Endothelial cell (in vitro differentiated cells): ENCODE results near the gene MBLAC2. TPM values are rescaled to one million over a fixed set of nuclear protein-coding genes. Genes with fewer than 3 reads are reported as not detected.
A peak's percentile ranks its signal among the peaks of the same experiment; 100 is the strongest.

Experiments
- DNase-seq: peaks from one replicate; pipeline ENCODE4 v3.0.0; 2021; ENCODE audit warnings: low spot score
- H3K27ac Mint-ChIP-seq: one replicate; pipeline ENCODE4 v1.8.0; 2021; ENCODE audit warnings: mixed read lengths, inconsistent platforms; ENCODE audit not compliant: unreplicated experiment
- H3K27me3 Mint-ChIP-seq: one replicate; pipeline ENCODE4 v1.8.0; 2021; ENCODE audit warnings: mild to moderate bottlenecking, moderate library complexity, mixed read lengths, inconsistent platforms; ENCODE audit not compliant: unreplicated experiment
- H3K36me3 Mint-ChIP-seq: one replicate; pipeline ENCODE4 v1.8.0; 2021; ENCODE audit warnings: mild to moderate bottlenecking, low read depth, mixed read lengths, inconsistent platforms; ENCODE audit not compliant: unreplicated experiment
- H3K4me1 Mint-ChIP-seq: one replicate; pipeline ENCODE4 v1.8.0; 2021; ENCODE audit warnings: mild to moderate bottlenecking, mixed read lengths, inconsistent platforms; ENCODE audit not compliant: unreplicated experiment
- H3K4me3 Mint-ChIP-seq: one replicate; pipeline ENCODE4 v1.8.0; 2021; ENCODE audit warnings: mild to moderate bottlenecking, mixed read lengths, inconsistent platforms; ENCODE audit not compliant: unreplicated experiment
- H3K9me3 Mint-ChIP-seq: one replicate; pipeline ENCODE4 v1.8.0; 2021; ENCODE audit warnings: mixed read lengths, inconsistent platforms; ENCODE audit not compliant: unreplicated experiment
- CTCF ChIP-seq: fragments of 200-600 bp; sonication (generic); IDR thresholded peaks from one replicate; pipeline ENCODE4 v1.5.0; 2021; ENCODE audit warnings: antibody characterized with exemption; ENCODE audit not compliant: unreplicated experiment
- total RNA-seq: library from RNA; stranded (reverse); fragmentation: NEBNext Ultra II Directional; extraction: Animal tissue kit (Norgen Biotek cat#: 25700); gene quantifications from one replicate; pipeline ENCODE4 v1.2.1, GENCODE V29; 2021; ENCODE audit not compliant: unreplicated experiment

Gene MBLAC2
- total RNA-seq, 1 donor from 2014 or later, result 3.8 TPM

DNA sequence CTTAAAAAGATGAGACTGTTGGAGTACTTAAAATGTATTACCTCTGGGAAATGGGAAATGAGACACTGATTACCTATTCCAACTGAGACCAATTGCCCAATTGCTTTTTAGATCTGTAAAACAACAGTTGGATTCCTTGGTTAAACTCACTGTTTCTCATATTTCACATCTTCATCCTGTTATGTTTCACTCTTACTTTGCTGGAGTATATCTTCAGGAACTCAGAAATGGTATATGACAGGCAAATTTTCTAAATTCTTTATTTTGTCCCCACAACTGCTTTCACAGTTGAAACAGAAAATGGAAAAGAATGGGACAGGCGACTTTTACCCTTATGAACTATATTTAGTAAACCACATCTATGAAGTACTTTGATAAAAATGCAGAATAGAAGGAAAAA, 56.4 kb downstream of the MBLAC2 start:
- no peaks in the 10 kb centered on the region for H3K27me3 Mint-ChIP-seq
- H3K9me3 Mint-ChIP-seq, result no peaks in the 10 kb centered on the region
- H3K4me1 Mint-ChIP-seq, result no peaks in the 10 kb centered on the region
- H3K27ac Mint-ChIP-seq, result no peak overlapping the region
- no peak for TF ChIP-seq CTCF
- no peak overlapping the region for H3K4me3 Mint-ChIP-seq
- no peaks in the 10 kb centered on the region for H3K36me3 Mint-ChIP-seq
- DNase-seq, result no peak

DNA sequence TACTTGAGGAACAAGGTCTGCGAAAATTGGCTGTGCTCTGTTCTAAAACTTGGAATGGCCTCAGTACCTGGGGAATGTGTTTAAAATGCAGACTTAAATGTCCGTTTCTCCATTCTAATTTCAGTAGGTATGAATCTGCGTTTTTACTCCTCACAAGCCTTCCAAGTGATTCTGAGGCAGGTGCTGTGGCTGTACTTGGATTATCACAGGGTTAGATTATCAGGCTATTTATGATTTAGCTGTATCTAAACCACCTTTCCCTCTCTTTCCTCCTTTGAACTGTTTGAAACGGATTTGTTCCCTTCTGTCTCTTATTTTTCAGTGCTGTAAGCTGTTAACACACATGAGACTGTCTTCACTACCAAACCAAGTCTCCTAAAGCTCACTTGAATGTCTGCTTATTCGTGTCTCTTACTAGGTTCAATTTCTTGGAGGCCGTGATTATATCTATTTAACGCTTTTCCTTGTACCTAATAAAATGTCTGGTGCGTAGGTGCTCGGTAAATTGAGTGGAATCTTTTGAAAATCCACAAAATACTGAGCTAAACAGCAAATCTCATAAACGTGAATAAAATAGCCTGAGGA, 64.3 kb downstream of the MBLAC2 start:
- H3K4me1 Mint-ChIP-seq, result no peaks in the 10 kb centered on the region
- DNase-seq, result no peak
- H3K27me3 Mint-ChIP-seq, result no peaks in the 10 kb centered on the region
- no peaks in the 10 kb centered on the region for H3K9me3 Mint-ChIP-seq
- no peak overlapping the region for H3K27ac Mint-ChIP-seq
- no peaks in the 10 kb centered on the region for H3K36me3 Mint-ChIP-seq
- H3K4me3 Mint-ChIP-seq, result no peak overlapping the region
- TF ChIP-seq CTCF, result no peak

GRCh38 chr5:90409318-90410177, 65.0 kb downstream of the MBLAC2 start, which contains the start of gene CETN3:
CETN3 (minus strand) TSS chr5:90409756; CDS start chr5:90409661, 95 bp downstream.
- Mint-ChIP-seq H3K9me3 (no peaks in the 10 kb centered on the region), H3K36me3 (no peaks in the 10 kb centered on the region)

GRCh38 chr5:90408571-90409317, 65.8 kb downstream of the MBLAC2 start:
- no peak for DNase-seq

More at GRCh38 chr5:90409318-90410177, 65.0 kb downstream of the MBLAC2 start, which contains the start of gene CETN3:
- no peak within 1 kb of the TSS for H3K4me3 Mint-ChIP-seq
- no peaks in the 10 kb centered on the region for H3K4me1 Mint-ChIP-seq
- H3K27ac Mint-ChIP-seq, result no peak within 1 kb of the TSS
- no peaks in the 10 kb centered on the region for H3K27me3 Mint-ChIP-seq
- peak; percentile 87 for DNase-seq
- no peak for TF ChIP-seq CTCF

More at GRCh38 chr5:90408571-90409317, 65.8 kb downstream of the MBLAC2 start:
- TF ChIP-seq CTCF, result no peak
- no peaks in the 10 kb centered on the region for H3K9me3 Mint-ChIP-seq
- no peaks in the 10 kb centered on the region for H3K36me3 Mint-ChIP-seq
- H3K4me1 Mint-ChIP-seq, result no peaks in the 10 kb centered on the region
- H3K27me3 Mint-ChIP-seq, result no peaks in the 10 kb centered on the region
- H3K4me3 Mint-ChIP-seq, result no peak overlapping the region
- H3K27ac Mint-ChIP-seq, result no peak overlapping the region

Other genes starting within 250 kb of the MBLAC2 start
- gene CETN3, start 65.0 kb downstream of the MBLAC2 start, total RNA-seq, result 20.4 TPM
- 5.9 TPM for gene POLR3G, start 93 bp upstream of the MBLAC2 start, total RNA-seq
- gene LYSMD3, start 54.8 kb upstream of the MBLAC2 start, total RNA-seq, result 15.6 TPM
- gene ADGRV1, start 84.0 kb upstream of the MBLAC2 start, total RNA-seq, result 23.1 TPM